Panc1 (cell line): ENCODE data around the gene NT5DC2. TPM values are rescaled to one million over a fixed set of nuclear protein-coding genes. Genes with fewer than 3 reads are reported as not detected.

Experiments
- ATAC-seq: fragments of 200-7000 bp; cut with Tn5 transposase; 2 replicates; pipeline ENCODE4 v1.9.1; 2020; ENCODE audit warnings: mild to moderate bottlenecking, moderate library complexity
- BruUV-seq: library from RNA; stranded (reverse); fragments of 400-500 nt; replicated peaks from 2 replicates; lab custom pipeline; 2021; lab: Mats Ljungman, UMichigan
- CTCF ChIA-PET: fragments of 300-600 bp; sonication (Branson Sonifier 250); formaldehyde crosslinking; loops from one replicate; lab custom pipeline; 2022; ENCODE audit warnings: antibody characterized with exemption; lab: Charles Lee
- POLR2A ChIA-PET: fragments of 300-600 bp; sonication (Branson Sonifier 250); formaldehyde crosslinking; loops from one replicate; lab custom pipeline; 2022; ENCODE audit warnings: antibody characterized with exemption; lab: Charles Lee
- DNase-seq: peaks from one replicate; pipeline ENCODE4 v3.0.0-alpha.2; 2010; ENCODE audit warnings: low read depth, low spot score
- H3K27ac ChIP-seq: 2 replicates; pipeline ENCODE4 v1.5.1; 2011; ENCODE audit warnings: mild to moderate bottlenecking, low read length, inconsistent platforms
- H3K27me3 ChIP-seq: fragments of 200-500 bp; sonication (Bioruptor generic); 2 replicates; pipeline ENCODE4 v1.6.0; 2014; ENCODE audit warnings: low read length, inconsistent platforms; ENCODE audit not compliant: control insufficient read depth, insufficient read depth
- H3K36me3 ChIP-seq: fragments of 200-500 bp; sonication (Bioruptor generic); 2 replicates; pipeline ENCODE4 v1.5.1; 2014; ENCODE audit warnings: inconsistent platforms, mild to moderate bottlenecking, low read length, moderate library complexity; ENCODE audit not compliant: control insufficient read depth, insufficient read depth
- H3K4me1 ChIP-seq: 2 replicates; pipeline ENCODE4 v1.5.1; 2011; ENCODE audit warnings: inconsistent platforms, mild to moderate bottlenecking, low read length, moderate library complexity; ENCODE audit not compliant: control insufficient read depth, insufficient read depth
- H3K4me3 ChIP-seq, 2 experiments: 2 replicates each; pipeline ENCODE4 v1.5.1; 2011 to 2012; ENCODE audit warnings: low read depth in 2 of 2, low read length in 2 of 2, mild to moderate bottlenecking in 2 of 2, inconsistent platforms in 1 of 2, moderate library complexity in 1 of 2
- H3K9me3 ChIP-seq: fragments of 200-500 bp; sonication (Bioruptor generic); 2 replicates; pipeline ENCODE4 v1.5.1; 2014; ENCODE audit warnings: low read depth, mild to moderate bottlenecking, inconsistent platforms, low read length, moderate library complexity; ENCODE audit not compliant: control insufficient read depth, insufficient read depth
- POLR2AphosphoS5 ChIP-seq: IDR thresholded peaks from 2 replicates; pipeline ENCODE4 v1.6.1; 2012; ENCODE audit warnings: mild to moderate bottlenecking, low read depth, low read length, moderate library complexity
- SIN3A ChIP-seq: IDR thresholded peaks from 2 replicates; pipeline ENCODE4 v1.6.1; 2012; ENCODE audit warnings: low read depth, mild to moderate bottlenecking, low read length, moderate library complexity, borderline replicate concordance; ENCODE audit not compliant: insufficient read depth
- TCF7L2 ChIP-seq: IDR thresholded peaks from 2 replicates; pipeline ENCODE4 v1.6.1; 2011; ENCODE audit warnings: mild to moderate bottlenecking, low read depth, low read length, inconsistent platforms
- in situ Hi-C: cut with HindIII; loops from 2 replicates; pipeline ENCODE4 v1.10.0; 2016; ENCODE audit warnings: low sequenced_read_pairs, low pct_unique_long_range_greater_than_20kb
- intact Hi-C: fragments of 100-400 bp; cut with micrococcal nuclease; formaldehyde crosslinking; loops from one replicate; pipeline ENCODE4 v1.10.0; 2022; ENCODE audit not compliant: unreplicated experiment
- total RNA-seq: library from RNA; stranded (reverse); gene quantifications from one replicate; pipeline ENCODE4 v1.2.1, GENCODE V29; 2021; ENCODE audit not compliant: unreplicated experiment
- TF ChIP-seq, protein P1 (sequence below), 2 experiments: IDR thresholded peaks; 2 replicates each; pipeline ENCODE4 v1.6.1; 2011 to 2012; ENCODE audit warnings: low read depth in 2 of 2, control low read depth in 1 of 2, low read length in 1 of 2, mild to moderate bottlenecking in 1 of 2, moderate library complexity in 1 of 2; ENCODE audit not compliant: insufficient read depth in 1 of 2
- TF ChIP-seq, protein P2 (sequence below): fragments of 450-650 bp; IDR thresholded peaks from 2 replicates; pipeline ENCODE4 v1.5.1; 2017; ENCODE audit warnings: mild to moderate bottlenecking

The NT5DC2 gene
- total RNA-seq, 1 experiment from 2014 or later = 137 TPM

DNA sequence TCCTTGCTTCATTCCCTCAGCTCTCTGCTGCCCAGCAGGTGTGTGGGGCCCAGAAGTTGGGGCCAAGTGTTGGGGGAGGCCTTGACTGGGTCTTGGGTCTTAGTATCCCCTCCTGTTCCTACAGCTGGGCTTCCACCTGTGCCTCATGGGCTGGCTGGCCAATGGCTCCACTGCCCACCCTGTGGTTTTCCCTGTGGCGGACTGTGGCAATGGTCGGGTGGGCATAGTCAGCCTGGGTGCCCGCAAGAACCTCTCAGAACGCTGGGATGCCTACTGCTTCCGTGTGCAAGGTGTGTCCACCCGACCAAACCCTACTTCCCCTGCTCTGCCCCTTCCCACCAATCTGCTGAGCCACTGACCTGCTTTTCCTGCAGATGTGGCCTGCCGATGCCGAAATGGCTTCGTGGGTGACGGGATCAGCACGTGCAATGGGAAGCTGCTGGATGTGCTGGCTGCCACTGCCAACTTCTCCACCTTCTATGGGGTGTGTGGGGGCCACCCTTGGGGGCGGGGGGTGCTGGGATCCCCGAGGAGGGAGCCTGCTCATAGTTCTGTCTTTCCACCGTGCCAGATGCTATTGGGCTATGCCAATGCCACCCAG, 10.9 kb downstream of the NT5DC2 start:
- H3K4me1 ChIP-seq = no peaks in the 10 kb centered on the region; the same call in 1 of the 2 replicates
- in situ Hi-C loops = no loop called here
- intact Hi-C loops = no loop called here

DNA sequence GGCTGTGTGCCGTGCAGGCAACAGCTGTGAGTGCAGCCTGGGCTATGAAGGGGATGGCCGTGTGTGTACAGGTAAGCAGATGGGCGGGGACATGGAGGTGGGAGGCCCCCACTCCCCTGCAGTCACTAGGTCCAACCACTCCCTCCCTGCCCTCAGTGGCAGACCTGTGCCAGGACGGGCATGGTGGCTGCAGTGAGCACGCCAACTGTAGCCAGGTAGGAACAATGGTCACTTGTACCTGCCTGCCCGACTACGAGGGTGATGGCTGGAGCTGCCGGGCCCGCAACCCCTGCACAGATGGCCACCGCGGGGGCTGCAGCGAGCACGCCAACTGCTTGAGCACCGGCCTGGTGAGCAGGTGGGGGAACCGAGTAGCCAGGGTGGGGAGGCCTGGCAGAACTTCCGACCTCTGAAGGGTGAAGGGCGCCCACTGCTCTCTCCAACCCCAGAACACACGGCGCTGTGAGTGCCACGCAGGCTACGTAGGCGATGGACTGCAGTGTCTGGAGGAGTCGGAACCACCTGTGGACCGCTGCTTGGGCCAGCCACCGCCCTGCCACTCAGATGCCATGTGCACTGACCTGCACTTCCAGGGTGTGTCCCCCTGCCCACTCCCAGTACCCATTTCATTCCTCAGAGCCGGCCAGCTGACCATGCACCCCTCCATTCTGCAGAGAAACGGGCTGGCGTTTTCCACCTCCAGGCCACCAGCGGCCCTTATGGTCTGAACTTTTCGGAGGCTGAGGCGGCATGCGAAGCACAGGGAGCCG, 11.6 kb downstream of the NT5DC2 start:
- CTCF ChIA-PET = no interaction called here
- Histone ChIP-seq H3K4me1 (no peaks in the 10 kb centered on the region; the same call in 1 of the 2 replicates), H3K36me3 (no peaks in the 10 kb centered on the region), H3K4me3 (no peak overlapping the region), H3K27me3 (no peaks in the 10 kb centered on the region), H3K9me3 (no peaks in the 10 kb centered on the region), H3K27ac (no peak overlapping the region)
- in situ Hi-C loops = no loop called here
- ATAC-seq (no peak), DNase-seq (no peak)
- intact Hi-C loops = no loop called here
- BruUV-seq = no TSS peak
- TF ChIP-seq, protein P1, sequence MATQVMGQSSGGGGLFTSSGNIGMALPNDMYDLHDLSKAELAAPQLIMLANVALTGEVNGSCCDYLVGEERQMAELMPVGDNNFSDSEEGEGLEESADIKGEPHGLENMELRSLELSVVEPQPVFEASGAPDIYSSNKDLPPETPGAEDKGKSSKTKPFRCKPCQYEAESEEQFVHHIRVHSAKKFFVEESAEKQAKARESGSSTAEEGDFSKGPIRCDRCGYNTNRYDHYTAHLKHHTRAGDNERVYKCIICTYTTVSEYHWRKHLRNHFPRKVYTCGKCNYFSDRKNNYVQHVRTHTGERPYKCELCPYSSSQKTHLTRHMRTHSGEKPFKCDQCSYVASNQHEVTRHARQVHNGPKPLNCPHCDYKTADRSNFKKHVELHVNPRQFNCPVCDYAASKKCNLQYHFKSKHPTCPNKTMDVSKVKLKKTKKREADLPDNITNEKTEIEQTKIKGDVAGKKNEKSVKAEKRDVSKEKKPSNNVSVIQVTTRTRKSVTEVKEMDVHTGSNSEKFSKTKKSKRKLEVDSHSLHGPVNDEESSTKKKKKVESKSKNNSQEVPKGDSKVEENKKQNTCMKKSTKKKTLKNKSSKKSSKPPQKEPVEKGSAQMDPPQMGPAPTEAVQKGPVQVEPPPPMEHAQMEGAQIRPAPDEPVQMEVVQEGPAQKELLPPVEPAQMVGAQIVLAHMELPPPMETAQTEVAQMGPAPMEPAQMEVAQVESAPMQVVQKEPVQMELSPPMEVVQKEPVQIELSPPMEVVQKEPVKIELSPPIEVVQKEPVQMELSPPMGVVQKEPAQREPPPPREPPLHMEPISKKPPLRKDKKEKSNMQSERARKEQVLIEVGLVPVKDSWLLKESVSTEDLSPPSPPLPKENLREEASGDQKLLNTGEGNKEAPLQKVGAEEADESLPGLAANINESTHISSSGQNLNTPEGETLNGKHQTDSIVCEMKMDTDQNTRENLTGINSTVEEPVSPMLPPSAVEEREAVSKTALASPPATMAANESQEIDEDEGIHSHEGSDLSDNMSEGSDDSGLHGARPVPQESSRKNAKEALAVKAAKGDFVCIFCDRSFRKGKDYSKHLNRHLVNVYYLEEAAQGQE (IDR thresholded peaks at IDR 0.05; ENCODE audit: insufficient read depth in 1 of 2, low read depth in 2 of 2, low read length in 1 of 2) = no peak
- TF ChIP-seq, protein P2, sequence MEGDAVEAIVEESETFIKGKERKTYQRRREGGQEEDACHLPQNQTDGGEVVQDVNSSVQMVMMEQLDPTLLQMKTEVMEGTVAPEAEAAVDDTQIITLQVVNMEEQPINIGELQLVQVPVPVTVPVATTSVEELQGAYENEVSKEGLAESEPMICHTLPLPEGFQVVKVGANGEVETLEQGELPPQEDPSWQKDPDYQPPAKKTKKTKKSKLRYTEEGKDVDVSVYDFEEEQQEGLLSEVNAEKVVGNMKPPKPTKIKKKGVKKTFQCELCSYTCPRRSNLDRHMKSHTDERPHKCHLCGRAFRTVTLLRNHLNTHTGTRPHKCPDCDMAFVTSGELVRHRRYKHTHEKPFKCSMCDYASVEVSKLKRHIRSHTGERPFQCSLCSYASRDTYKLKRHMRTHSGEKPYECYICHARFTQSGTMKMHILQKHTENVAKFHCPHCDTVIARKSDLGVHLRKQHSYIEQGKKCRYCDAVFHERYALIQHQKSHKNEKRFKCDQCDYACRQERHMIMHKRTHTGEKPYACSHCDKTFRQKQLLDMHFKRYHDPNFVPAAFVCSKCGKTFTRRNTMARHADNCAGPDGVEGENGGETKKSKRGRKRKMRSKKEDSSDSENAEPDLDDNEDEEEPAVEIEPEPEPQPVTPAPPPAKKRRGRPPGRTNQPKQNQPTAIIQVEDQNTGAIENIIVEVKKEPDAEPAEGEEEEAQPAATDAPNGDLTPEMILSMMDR = no peak
- TF ChIP-seq POLR2AphosphoS5 = no peak
- no peak for TF ChIP-seq TCF7L2
- no peak for TF ChIP-seq SIN3A
- POLR2A ChIA-PET = no interaction called here

More for the DNA sequence above, 10.9 kb downstream of the NT5DC2 start:
- ChIA-PET POLR2A (no interaction called here), CTCF (no interaction called here)
- TF ChIP-seq, protein P1 (IDR thresholded peaks at IDR 0.05; ENCODE audit: insufficient read depth in 1 of 2, low read depth in 2 of 2, low read length in 1 of 2) = no peak
- TF ChIP-seq POLR2AphosphoS5 = no peak
- no peak for TF ChIP-seq SIN3A
- no peak for TF ChIP-seq TCF7L2
- TF ChIP-seq, protein P2 = no peak
- H3K36me3 ChIP-seq = no peaks in the 10 kb centered on the region
- H3K27ac ChIP-seq = no peak overlapping the region
- ATAC-seq (no peak), DNase-seq (no peak)
- H3K27me3 ChIP-seq = no peaks in the 10 kb centered on the region
- no peak overlapping the region for H3K4me3 ChIP-seq
- H3K9me3 ChIP-seq = no peaks in the 10 kb centered on the region
- no TSS peak for BruUV-seq
